Tongue (tissue), 2 donors: ENCODE measurements around the gene GAS6. TPM values are rescaled to one million over a fixed set of nuclear protein-coding genes. Genes with fewer than 3 reads are reported as not detected.
"Not testable (repeated sequence)": the region's sequence is repeated elsewhere in the genome, so short reads cannot be mapped to it uniquely, and the experiment has no call there.

Experiments used
- DNase-seq: peaks from one replicate; pipeline ENCODE4 v3.0.0-alpha.2; 2015
- total RNA-seq: library from RNA; depleted of rRNA; stranded (reverse); fragments of >200 nt; gene quantifications from one replicate; pipeline ENCODE4 v1.2.3, GENCODE V29; 2014

Gene GAS6
- total RNA-seq, 1 donor from 2014 or later, result 85.8 TPM

GRCh38 chr13:113837560-113838355 lies 26.1 kb downstream of the GAS6 start:
- peak; percentile 76 for DNase-seq

DNA sequence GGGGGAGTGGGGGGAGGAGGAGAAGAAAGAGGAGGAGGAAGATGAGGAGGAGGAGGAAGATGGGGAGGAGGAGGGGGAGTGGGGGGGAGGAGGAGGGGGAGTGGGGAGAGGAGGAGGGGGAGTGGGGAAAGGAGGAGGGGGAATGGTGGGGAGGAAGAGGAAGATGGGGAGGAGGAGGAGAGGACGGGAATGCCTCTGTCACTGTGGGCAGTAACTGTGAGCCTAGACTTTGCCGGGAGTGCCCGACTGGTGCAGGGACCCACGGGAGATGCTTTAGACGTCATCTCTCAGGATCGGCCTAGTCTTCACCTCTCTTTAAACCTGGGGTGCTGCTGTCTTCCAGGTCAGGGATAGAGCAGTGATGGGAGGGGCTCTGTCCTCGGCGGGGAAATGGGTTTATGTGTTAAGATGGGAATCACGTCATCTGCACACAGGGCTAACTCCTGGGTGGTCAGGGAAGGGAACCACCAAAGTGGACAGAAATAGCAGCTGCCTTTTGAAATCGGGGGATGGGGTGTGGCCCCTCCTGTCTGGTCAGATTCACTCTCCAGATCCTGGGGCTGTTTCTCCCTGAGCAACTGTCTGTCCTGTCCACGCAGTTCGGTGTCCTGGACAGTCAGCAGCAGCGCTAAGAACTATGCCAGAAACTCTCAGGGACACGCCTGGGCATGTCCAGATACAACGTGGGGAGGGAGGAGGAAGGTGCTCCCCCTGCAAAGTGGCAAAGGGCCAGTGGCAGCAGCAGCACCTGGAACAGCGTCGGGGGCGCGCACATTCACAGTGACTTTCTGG lies 26.9 kb downstream of the GAS6 start:
- DNase-seq, result peak; percentile 59

- DNase-seq, result no peak
These were observed 28.2 kb downstream of the GAS6 start for GRCh38 chr13:113835461-113836270.

- DNase-seq, result no peak
These were observed 29.2 kb downstream of the GAS6 start for GRCh38 chr13:113834496-113835200.

DNA sequence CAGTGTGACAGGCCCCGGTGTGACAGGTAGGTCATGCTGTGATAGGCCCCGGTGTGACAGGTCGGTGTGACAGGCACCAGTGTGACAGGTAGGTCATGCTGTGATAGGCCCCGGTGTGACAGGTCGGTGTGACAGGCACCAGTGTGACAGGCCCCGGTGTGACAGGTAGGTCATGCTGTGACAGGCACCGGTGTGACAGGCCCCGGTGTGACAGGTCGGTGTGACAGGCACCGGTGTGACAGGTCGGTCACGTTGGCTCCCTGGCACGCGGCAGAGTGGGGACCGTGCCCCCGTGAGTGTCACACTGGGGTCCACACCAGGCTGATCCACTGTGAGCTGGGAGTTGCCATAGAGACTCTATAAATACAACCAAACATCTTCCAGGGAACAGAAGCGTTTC lies 29.9 kb downstream of the GAS6 start:
- DNase-seq, result not testable (repeated sequence)

GRCh38 chr13:113833111-113833830 lies 30.6 kb downstream of the GAS6 start:
- no peak for DNase-seq

DNA sequence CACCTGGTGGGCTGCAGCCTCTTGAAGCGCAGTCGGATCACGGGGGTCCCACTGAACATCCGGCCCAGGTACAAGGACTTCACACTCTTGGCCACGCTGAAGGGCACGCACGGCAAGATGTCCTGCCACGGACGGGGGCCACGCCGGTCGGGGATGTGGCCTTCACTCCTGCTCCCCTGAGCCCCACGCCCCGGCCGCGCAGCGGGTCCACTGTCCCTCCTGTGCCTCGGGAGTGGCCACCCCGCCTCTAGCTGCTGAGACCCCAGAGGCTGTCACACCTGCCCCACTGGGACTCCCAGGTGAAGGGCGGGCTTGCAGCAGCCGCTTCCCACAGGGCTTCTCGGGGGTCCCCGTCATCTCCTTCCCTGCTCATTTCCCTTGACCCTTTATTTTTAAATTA lies 31.2 kb downstream of the GAS6 start:
- no peak for DNase-seq

DNA sequence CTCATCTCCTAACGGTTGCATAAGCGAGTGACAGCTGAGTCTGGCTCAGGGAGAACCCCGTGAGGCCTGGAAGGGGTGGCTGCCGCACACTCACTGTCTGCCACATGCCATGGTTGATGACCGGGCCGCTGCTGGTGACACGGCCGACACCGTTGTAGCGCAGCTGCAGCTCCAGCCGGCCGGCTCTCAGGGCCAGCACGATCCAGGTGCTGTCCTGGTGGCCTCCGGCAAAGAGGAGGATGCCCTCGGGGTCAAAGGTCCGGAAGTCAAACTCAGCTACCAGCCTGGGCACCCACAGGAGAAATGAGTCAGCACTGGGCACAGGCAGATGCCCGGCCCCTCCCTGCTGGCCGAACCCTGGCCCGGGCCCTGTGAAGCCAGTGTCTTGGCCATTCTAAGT lies 31.7 kb downstream of the GAS6 start:
- peak; percentile 31 for DNase-seq

DNA sequence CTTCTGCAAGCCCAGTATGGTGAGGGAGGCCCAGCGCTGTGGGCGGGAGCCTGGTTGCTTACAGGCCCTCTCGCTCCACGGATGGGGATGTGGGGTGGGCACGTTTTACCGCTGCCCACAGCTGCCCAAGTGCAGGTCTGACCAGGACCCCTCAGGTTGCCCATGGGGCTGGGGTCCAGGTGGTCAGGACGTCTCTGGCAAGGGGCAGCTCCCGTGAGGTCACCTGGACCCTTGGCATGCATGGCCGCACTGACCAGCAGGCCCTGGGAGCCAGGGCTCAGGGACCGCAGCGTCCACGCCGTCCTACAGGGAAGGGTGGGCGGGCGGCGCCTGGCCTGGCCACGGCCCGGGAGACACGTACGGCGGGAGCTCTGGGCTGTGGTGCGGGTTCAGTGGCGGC lies 32.8 kb downstream of the GAS6 start:
- no peak for DNase-seq

- DNase-seq, result not testable (repeated sequence)
These were observed 33.4 kb downstream of the GAS6 start for GRCh38 chr13:113830426-113830950.

- no peak for DNase-seq
These were observed 35.5 kb downstream of the GAS6 start for GRCh38 chr13:113828282-113828825.

DNA sequence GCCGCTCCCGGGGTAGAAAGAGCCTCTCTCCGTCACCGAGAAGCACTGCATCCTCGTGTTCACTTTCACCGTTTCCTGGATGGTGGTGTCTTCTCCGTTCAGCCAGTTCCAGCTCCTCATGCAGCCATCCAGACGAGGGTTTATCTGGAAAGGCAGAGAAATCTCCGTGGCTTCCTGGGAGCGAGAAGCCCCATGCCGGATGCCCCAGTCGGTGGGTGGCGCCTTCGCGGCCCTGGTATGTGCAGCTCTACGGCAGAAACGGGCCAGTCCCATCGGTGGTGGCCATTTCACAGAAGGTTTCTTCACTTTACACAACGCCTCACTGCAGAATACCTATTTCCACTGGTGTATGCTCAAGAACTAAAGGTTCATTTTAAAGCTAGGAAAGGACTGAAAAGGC lies 36.9 kb downstream of the GAS6 start:
- DNase-seq, result no peak

DNA sequence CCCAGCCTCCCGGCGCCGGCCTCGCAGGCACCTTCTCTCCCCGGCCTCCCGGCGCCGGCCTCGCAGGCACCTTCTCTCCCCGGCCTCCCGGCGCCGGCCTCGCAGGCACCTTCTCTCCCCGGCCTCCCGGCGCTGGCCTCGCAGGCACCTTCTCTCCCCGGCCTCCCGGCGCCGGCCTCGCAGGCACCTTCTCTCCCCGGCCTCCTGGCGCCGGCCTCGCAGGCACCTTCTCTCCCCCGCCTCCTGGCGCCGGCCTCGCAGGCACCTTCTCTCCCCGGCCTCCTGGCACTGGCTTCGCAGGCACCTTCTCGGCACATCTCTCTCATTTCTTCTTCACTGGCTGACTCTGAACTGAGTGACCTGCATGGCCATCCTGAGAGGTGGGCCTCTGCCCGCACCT lies 37.4 kb downstream of the GAS6 start:
- not testable (repeated sequence) for DNase-seq

- DNase-seq, result peak; percentile 48
These were observed 38.0 kb downstream of the GAS6 start for GRCh38 chr13:113825841-113826240.

DNA sequence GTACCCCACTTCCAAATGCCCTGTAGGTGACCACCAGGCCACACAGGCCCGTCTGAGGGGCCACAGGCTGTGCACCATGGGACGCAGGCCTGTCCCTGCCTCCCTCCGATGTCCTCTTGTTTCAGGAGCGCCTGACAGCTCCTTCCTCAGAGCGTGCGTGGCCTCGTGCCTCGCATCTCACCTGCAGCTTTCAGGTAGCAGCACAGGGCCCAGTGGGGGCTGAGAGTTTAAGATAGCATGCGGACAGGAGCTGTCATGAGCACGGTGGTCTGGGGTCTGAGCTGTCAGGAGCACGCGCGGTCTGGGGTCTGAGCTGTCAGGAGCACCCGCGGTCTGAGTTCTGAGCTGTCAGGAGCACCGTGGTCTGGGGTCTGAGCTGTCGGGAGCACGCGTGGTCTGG lies 40.1 kb downstream of the GAS6 start:
- no peak for DNase-seq

DNA sequence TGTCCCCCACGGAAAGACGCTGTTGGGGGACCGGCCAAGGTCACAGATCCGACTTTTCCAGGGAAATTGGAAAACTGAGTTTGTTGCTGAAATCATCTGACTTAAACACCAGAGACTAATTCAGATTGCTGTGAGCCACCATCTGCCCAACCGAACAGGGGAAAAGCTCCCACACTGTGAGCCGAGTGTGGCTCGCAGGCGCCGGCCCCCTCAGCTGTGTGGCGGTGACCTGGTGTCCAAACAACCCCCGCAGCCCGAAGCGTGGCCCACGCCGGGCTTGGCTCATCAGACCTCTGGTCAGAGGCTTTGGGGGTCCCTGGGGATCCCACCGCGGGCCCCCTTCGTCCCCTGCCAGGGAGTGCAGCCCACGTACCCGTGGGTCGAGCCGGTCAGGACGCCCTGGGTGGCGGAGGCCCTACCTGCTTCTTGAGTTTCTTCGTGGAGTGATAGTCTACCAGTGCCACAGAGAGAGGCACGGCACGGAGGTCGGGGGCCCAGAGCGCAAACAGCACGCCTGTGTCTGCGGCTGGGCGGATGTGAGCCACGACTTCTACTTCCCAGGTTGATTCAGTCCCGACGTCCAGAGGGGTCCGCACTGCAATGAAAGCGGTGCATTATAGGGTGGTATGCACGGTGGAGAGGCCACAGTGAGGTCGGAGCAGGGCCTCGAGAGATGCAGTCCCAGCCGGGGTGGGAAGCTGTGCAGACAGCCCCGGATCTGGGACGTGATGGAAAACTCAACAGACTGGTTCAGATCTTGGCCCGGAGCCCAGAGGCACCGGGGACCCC lies 40.7 kb downstream of the GAS6 start:
- DNase-seq, result no peak

DNA sequence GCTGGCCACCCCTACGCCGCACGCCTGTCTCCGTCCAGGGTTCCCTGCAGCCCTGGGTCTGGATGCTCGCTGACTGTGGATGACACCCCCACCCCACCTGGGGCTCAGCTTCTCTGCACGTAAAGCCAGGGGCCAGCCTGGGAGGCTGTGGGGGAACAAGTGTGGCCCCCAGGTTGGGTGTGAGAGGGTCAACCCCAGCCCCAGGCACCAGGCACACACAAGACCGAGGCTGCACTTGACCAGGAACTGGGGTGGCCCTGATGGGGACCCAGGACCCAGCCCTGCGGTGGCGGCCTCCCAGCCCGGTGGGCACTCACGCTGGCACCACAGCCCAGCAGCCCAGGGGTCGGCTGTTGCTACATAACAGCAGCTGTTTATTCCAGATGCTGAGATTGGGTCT lies 41.6 kb downstream of the GAS6 start:
- no peak for DNase-seq

- DNase-seq, result no peak
These were observed 42.0 kb downstream of the GAS6 start for GRCh38 chr13:113821847-113822246.

- peak; percentile 92 for DNase-seq
These were observed 42.8 kb downstream of the GAS6 start for GRCh38 chr13:113820813-113821651.
